Panc1 (cell line): Measurements from ENCODE around the gene PARVB.

Source experiments
- POLR2AphosphoS5 ChIP-seq: IDR thresholded peaks from 2 replicates; pipeline ENCODE4 v1.6.1; 2012; ENCODE audit warnings: mild to moderate bottlenecking, low read depth, low read length, moderate library complexity
- TF ChIP-seq, protein P1 (sequence below): fragments of 450-650 bp; IDR thresholded peaks from 2 replicates; pipeline ENCODE4 v1.5.1; 2017; ENCODE audit warnings: mild to moderate bottlenecking

DNA sequence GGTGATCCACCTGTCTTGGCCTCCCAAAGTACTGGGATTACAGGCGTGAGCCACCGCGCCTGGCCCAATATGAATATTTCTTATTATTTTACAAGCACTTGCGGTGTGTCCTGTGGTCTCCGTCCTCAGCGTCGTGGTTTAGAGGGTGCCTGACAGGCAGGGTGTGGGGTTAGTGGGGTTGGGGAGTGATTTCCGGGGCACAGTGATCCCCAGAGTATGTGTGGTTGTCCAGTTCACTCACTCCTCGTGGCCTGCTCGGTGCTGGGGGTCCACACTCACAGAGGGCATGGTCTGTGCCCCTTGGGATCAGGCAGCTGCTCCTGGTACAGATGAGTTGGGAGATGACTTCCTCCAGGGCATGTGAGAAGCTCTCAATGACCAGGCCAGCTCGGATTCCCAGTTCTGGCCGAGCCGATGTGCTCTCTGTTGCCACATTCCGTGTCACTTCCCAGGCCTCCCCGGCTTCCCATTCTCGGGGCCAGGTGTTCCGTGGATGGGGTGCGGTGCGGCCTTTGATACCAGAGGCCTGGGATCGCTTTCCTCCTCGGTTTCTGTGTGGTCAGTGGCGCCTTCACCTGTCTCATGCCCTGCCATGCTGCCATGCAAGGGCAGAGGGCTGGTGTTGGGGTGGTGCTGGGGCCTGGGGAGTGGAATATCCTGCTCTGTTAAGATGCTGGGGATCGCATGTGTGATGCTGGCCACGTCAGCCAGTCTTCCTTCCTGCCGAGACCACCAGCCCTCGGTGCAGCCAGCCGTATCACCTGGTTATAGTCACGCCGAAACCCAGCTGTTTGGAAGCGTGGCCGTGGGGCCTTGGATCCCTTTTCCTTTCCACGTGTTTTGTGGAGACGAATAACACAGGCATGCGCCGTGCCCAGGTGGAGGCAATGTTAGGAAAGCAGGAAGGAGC, 39.6 kb downstream of the PARVB start:
- TF ChIP-seq, protein P1, sequence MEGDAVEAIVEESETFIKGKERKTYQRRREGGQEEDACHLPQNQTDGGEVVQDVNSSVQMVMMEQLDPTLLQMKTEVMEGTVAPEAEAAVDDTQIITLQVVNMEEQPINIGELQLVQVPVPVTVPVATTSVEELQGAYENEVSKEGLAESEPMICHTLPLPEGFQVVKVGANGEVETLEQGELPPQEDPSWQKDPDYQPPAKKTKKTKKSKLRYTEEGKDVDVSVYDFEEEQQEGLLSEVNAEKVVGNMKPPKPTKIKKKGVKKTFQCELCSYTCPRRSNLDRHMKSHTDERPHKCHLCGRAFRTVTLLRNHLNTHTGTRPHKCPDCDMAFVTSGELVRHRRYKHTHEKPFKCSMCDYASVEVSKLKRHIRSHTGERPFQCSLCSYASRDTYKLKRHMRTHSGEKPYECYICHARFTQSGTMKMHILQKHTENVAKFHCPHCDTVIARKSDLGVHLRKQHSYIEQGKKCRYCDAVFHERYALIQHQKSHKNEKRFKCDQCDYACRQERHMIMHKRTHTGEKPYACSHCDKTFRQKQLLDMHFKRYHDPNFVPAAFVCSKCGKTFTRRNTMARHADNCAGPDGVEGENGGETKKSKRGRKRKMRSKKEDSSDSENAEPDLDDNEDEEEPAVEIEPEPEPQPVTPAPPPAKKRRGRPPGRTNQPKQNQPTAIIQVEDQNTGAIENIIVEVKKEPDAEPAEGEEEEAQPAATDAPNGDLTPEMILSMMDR, result no peak
- TF ChIP-seq POLR2AphosphoS5, result no peak
